ENCODE measurements around the gene IFT80. TPM values are rescaled to one million over a fixed set of nuclear protein-coding genes. Genes with fewer than 3 reads are reported as not detected.

The IFT80 gene
- total RNA-seq (ENCODE audit: low replicate concordance) = 61.0 and 79.2 TPM in 2 replicates

DNA sequence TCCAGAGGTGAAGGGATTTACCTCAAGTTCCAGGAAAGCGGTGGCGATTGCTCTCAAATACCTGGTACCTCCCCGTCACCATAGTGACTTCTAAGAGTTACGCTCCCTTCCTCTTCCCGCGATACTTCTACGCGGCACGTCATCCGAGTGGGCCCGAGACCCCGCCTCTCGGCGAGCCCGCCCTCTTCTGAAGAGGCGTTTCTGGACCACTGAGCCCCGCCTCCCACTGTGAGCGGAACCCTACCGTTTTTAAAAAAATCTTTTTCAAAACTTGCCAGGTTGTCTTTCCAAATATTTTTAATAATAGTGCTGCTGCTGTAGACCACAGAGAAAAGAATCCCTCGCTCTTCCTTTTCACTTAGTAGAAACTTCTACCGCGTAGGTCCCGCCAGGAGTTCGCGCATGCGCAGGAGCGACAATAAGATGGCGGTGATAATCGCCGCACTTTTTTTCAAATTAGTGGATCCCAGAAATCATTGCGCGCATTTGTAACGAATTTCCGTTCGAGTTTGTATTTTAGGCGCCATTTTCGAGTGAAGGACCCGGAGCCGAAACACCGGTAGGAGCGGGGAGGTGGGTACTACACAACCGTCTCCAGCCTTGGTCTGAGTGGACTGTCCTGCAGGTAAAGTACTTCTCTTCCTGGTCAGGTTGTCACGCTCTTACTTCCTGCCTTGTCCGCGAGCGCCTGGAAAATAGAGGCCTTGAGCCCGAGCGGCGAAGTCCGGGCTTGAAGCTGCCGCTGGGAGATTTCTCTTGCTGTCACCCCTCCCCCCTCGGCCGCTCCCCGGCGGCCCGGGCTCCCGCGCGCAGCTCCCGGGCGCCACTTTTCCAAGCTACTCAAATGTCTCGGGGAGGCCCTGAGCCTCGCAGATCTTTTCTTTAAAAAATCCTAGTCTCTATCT is at the start of gene IFT80, which contains the start of gene SMC4:
Gene IFT80 (minus strand): TSS at position 101 of the 905 bp plus-strand sequence. CDS start 14,625 bp downstream, outside the sequence.
Gene SMC4 (plus strand): TSS at position 526 of the 905 bp plus-strand sequence. CDS start 1,177 bp downstream, outside the sequence.
- peak within 1 kb of the TSS; percentile 99 for H3K4me3 ChIP-seq (ENCODE audit: low read depth, low read length)
- DNase-seq (ENCODE audit: low read depth) = peak; percentile 97
- TF ChIP-seq, protein P1, sequence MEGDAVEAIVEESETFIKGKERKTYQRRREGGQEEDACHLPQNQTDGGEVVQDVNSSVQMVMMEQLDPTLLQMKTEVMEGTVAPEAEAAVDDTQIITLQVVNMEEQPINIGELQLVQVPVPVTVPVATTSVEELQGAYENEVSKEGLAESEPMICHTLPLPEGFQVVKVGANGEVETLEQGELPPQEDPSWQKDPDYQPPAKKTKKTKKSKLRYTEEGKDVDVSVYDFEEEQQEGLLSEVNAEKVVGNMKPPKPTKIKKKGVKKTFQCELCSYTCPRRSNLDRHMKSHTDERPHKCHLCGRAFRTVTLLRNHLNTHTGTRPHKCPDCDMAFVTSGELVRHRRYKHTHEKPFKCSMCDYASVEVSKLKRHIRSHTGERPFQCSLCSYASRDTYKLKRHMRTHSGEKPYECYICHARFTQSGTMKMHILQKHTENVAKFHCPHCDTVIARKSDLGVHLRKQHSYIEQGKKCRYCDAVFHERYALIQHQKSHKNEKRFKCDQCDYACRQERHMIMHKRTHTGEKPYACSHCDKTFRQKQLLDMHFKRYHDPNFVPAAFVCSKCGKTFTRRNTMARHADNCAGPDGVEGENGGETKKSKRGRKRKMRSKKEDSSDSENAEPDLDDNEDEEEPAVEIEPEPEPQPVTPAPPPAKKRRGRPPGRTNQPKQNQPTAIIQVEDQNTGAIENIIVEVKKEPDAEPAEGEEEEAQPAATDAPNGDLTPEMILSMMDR (IDR thresholded peaks at IDR 0.05; ENCODE audit: insufficient read depth, low read length) = no peak

DNA sequence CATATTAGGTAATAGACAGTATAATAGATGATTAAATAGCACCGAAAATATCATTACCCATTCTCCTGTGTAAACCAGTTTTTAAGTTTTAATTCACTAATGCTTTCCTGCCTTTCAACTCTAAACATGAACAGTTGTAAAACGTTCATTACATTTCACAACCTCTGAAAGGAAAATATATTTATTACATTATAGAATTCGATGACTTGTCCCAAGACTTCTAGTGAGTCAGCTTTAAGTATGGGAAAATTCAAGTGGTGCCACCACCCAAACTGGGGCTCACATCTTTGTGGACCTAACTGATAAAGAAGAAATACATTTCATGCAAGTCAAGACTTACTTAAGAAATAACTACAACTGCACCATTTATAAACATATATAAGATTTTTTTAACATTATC is 48.5 kb upstream of the IFT80 start:
- TF ChIP-seq, protein P1 (IDR thresholded peaks at IDR 0.05; ENCODE audit: insufficient read depth, low read length) = no peak
- DNase-seq (ENCODE audit: low read depth) = peak; percentile 55

GRCh38 chr3:160446522-160447056 is 47.6 kb upstream of the IFT80 start:
- DNase-seq (ENCODE audit: low read depth) = no peak
- TF ChIP-seq, protein P1 (IDR thresholded peaks at IDR 0.05; ENCODE audit: insufficient read depth, low read length) = no peak
- no peak overlapping the region for H3K4me3 ChIP-seq (ENCODE audit: low read depth, low read length)

More for the DNA sequence above, 48.5 kb upstream of the IFT80 start:
- H3K4me3 ChIP-seq (ENCODE audit: low read depth, low read length) = peak overlapping the region; percentile 32

- no peak overlapping the region for H3K4me3 ChIP-seq (ENCODE audit: low read depth, low read length)
- DNase-seq (ENCODE audit: low read depth) = no peak
- TF ChIP-seq, protein P1 (IDR thresholded peaks at IDR 0.05; ENCODE audit: insufficient read depth, low read length) = no peak
Measured at GRCh38 chr3:160445854-160446253, 46.8 kb upstream of the IFT80 start.

- TF ChIP-seq, protein P1 (IDR thresholded peaks at IDR 0.05; ENCODE audit: insufficient read depth, low read length) = no peak
- no peak for DNase-seq (ENCODE audit: low read depth)
- no peak overlapping the region for H3K4me3 ChIP-seq (ENCODE audit: low read depth, low read length)
Measured at GRCh38 chr3:160444411-160444810, 45.4 kb upstream of the IFT80 start.

DNA sequence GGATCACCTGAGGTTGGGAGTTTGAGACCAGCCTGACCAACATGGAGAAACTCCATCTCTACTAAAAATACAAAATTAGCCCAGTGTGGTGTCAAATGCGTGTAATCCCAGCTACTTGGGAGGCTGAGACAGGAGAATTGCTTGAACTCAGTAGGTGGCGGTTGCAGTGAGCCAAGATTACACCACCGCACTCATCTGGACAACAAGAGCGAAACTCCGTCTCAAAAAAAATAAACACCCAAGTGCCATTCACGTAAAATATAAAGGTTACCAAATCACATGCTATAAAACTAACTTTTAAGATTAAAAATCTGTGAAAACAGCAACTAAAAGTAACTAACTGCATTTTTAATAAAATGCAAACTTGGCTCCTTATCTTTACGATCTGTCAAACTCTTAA is 41.7 kb upstream of the IFT80 start:
- H3K4me3 ChIP-seq (ENCODE audit: low read depth, low read length) = no peak overlapping the region
- no peak for DNase-seq (ENCODE audit: low read depth)
- TF ChIP-seq, protein P1 (IDR thresholded peaks at IDR 0.05; ENCODE audit: insufficient read depth, low read length) = no peak
